ENCODE results near the gene KCNMB2. TPM values are rescaled to one million over a fixed set of nuclear protein-coding genes. Genes with fewer than 3 reads are reported as not detected.

The KCNMB2 gene
- total RNA-seq, 1 donor = 1.1 TPM

DNA sequence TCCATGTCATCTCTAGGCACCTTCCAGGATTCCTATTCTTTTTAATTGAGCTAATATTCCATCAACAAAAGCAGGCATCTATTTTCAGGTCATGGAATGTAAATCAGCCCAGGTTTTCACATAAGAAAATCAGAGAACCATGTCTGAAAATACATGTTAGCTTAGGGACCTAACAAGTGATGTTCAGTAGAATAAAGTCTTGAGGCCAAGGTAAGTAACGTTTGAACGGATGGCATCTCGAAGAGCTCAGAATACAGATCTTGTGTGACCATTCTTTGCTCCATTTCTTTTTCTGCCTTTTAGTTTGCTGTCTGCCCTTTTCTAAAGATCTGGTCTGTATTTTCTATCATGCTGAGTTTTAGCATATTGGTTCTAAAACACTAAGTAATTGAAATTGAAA lies 16.5 kb upstream of the KCNMB2 start:
- Histone ChIP-seq H3K27ac (ENCODE audit: low read depth, low read length) (no peak overlapping the region), H3K4me3 (ENCODE audit: insufficient read depth, low read length) (no peak overlapping the region), H3K79me2 (ENCODE audit: insufficient read depth, low read length) (no peaks in the 10 kb centered on the region), H2AFZ (ENCODE audit: low read length) (no peak overlapping the region), H3K4me1 (ENCODE audit: insufficient read depth, low read length) (no peaks in the 10 kb centered on the region), H3K36me3 (ENCODE audit: insufficient read depth, low read length) (no peaks in the 10 kb centered on the region), H3K27me3 (ENCODE audit: insufficient read depth, low read length) (no peaks in the 10 kb centered on the region), H3K4me2 (ENCODE audit: insufficient read depth, low read length) (no peak overlapping the region), H3K9me3 (ENCODE audit: low read depth, low read length) (no peaks in the 10 kb centered on the region), H4K20me1 (ENCODE audit: insufficient read depth, low read length) (no peaks in the 10 kb centered on the region)
- DNase-seq (ENCODE audit: insufficient read length, low spot score, missing footprints) = no peak
- TF ChIP-seq, protein P1, sequence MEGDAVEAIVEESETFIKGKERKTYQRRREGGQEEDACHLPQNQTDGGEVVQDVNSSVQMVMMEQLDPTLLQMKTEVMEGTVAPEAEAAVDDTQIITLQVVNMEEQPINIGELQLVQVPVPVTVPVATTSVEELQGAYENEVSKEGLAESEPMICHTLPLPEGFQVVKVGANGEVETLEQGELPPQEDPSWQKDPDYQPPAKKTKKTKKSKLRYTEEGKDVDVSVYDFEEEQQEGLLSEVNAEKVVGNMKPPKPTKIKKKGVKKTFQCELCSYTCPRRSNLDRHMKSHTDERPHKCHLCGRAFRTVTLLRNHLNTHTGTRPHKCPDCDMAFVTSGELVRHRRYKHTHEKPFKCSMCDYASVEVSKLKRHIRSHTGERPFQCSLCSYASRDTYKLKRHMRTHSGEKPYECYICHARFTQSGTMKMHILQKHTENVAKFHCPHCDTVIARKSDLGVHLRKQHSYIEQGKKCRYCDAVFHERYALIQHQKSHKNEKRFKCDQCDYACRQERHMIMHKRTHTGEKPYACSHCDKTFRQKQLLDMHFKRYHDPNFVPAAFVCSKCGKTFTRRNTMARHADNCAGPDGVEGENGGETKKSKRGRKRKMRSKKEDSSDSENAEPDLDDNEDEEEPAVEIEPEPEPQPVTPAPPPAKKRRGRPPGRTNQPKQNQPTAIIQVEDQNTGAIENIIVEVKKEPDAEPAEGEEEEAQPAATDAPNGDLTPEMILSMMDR (IDR thresholded peaks at IDR 0.05; ENCODE audit: extremely low read depth, low read depth, low read length) = no peak

DNA sequence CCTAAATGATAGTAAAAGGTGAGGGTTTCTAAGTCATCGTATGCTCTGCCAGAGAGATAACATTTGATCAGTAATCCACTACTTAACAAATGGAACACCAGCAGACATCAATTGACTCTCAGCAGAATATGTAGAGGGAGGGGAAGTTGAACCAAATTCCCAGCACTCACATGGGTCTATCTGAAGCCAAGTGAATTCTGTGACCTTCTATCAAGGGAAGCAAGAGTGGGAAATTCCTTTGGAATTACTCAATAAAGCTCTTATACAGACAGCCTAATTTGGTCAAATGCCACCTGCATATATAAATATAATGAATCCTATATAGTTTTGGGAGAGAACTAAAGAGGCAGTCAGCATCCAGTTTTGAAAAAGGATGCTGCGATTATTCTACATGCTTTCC lies 15.8 kb upstream of the KCNMB2 start:
- TF ChIP-seq, protein P1 (IDR thresholded peaks at IDR 0.05; ENCODE audit: extremely low read depth, low read depth, low read length) = no peak
- Histone ChIP-seq H3K9me3 (ENCODE audit: low read depth, low read length) (no peaks in the 10 kb centered on the region), H4K20me1 (ENCODE audit: insufficient read depth, low read length) (no peaks in the 10 kb centered on the region), H3K27ac (ENCODE audit: low read depth, low read length) (no peak overlapping the region), H3K79me2 (ENCODE audit: insufficient read depth, low read length) (no peaks in the 10 kb centered on the region), H3K4me2 (ENCODE audit: insufficient read depth, low read length) (no peak overlapping the region), H3K4me1 (ENCODE audit: insufficient read depth, low read length) (no peaks in the 10 kb centered on the region), H2AFZ (ENCODE audit: low read length) (no peak overlapping the region), H3K27me3 (ENCODE audit: insufficient read depth, low read length) (no peaks in the 10 kb centered on the region), H3K4me3 (ENCODE audit: insufficient read depth, low read length) (no peak overlapping the region), H3K36me3 (ENCODE audit: insufficient read depth, low read length) (no peaks in the 10 kb centered on the region)
- DNase-seq (ENCODE audit: insufficient read length, low spot score, missing footprints) = no peak

DNA sequence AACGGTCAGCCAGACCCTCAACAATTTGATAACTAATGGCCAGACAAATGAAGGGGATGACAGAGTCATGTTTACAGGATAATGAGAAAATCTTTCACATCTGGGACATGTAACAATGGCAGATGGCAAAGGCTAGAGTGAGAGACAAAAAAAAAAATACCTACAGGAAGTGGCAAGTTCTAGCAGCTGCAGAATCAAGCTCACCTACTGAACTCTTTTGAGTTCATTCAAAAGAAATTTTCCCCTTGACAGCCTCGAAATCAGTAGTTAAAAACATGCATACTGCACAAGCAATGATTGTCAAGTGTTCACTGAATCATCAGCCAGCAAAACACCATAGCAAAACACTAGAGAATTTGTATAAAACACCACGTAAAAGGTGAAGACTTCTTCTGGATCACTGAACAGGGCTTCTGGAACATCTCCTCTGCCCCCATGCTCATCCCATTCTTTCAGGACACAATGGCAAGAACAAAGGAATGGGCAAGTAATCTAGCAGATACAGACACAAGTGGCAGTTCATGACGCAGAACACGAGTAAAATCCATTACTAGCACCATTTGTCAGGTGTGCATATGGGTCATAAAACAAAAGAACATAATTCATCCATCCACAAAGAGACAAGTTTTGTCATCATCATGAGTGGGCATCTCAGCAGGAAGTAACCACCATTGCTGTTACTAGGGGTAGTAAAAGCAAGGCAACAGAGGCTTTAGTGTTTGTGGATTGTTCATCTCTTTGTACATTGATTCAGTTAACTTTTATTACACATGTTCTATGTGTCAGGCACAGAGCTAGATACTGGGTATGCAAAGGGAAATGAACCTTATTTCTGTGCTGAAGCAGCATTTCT lies 13.8 kb upstream of the KCNMB2 start:
- Histone ChIP-seq H2AFZ (ENCODE audit: low read length) (no peak overlapping the region), H3K27ac (ENCODE audit: low read depth, low read length) (no peak overlapping the region), H4K20me1 (ENCODE audit: insufficient read depth, low read length) (no peaks in the 10 kb centered on the region), H3K27me3 (ENCODE audit: insufficient read depth, low read length) (no peaks in the 10 kb centered on the region), H3K4me2 (ENCODE audit: insufficient read depth, low read length) (no peak overlapping the region), H3K36me3 (ENCODE audit: insufficient read depth, low read length) (no peaks in the 10 kb centered on the region), H3K4me1 (ENCODE audit: insufficient read depth, low read length) (no peaks in the 10 kb centered on the region), H3K79me2 (ENCODE audit: insufficient read depth, low read length) (no peaks in the 10 kb centered on the region), H3K4me3 (ENCODE audit: insufficient read depth, low read length) (no peak overlapping the region), H3K9me3 (ENCODE audit: low read depth, low read length) (no peaks in the 10 kb centered on the region)
- DNase-seq (ENCODE audit: insufficient read length, low spot score, missing footprints) = no peak
- TF ChIP-seq, protein P1 (IDR thresholded peaks at IDR 0.05; ENCODE audit: extremely low read depth, low read depth, low read length) = no peak

DNA sequence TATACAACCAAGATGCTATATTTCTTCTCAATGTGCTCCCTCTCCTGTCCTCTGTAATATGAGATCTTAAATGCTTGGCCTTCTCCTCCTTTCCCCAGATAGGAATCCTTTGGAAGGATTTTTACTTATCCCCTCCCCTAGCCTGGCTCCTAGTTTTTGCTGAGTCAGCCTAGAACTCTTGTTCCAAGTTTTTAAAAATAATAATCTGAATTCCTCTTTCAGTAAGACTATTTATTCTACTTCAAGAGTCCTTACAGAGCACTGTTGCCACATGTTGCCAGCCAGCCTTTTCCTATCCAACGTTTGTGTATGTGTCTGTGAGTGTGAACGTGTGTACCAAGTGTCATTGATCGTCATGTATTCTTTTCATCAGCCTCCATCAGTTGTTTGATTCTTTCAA lies 11.0 kb upstream of the KCNMB2 start:
- no peak for DNase-seq (ENCODE audit: insufficient read length, low spot score, missing footprints)
- H3K4me2 ChIP-seq (ENCODE audit: insufficient read depth, low read length) = no peak overlapping the region
- H3K27me3 ChIP-seq (ENCODE audit: insufficient read depth, low read length) = no peaks in the 10 kb centered on the region
- H3K27ac ChIP-seq (ENCODE audit: low read depth, low read length) = no peak overlapping the region
- no peaks in the 10 kb centered on the region for H3K9me3 ChIP-seq (ENCODE audit: low read depth, low read length)
- H4K20me1 ChIP-seq (ENCODE audit: insufficient read depth, low read length) = no peaks in the 10 kb centered on the region
- no peak overlapping the region for H3K4me3 ChIP-seq (ENCODE audit: insufficient read depth, low read length)
- H2AFZ ChIP-seq (ENCODE audit: low read length) = no peak overlapping the region
- H3K4me1 ChIP-seq (ENCODE audit: insufficient read depth, low read length) = no peaks in the 10 kb centered on the region
- TF ChIP-seq, protein P1 (IDR thresholded peaks at IDR 0.05; ENCODE audit: extremely low read depth, low read depth, low read length) = no peak
- no peaks in the 10 kb centered on the region for H3K36me3 ChIP-seq (ENCODE audit: insufficient read depth, low read length)
- no peaks in the 10 kb centered on the region for H3K79me2 ChIP-seq (ENCODE audit: insufficient read depth, low read length)
